Measurements from ENCODE around the gene NEDD4. TPM values are rescaled to one million over a fixed set of nuclear protein-coding genes. Genes with fewer than 3 reads are reported as not detected.
A peak's percentile ranks its signal among the peaks of the same experiment; 100 is the strongest.

The NEDD4 gene
- polyA plus RNA-seq, 1 of the 3 experiments (the other 2 are of a cell fraction) = 12.9 TPM

DNA sequence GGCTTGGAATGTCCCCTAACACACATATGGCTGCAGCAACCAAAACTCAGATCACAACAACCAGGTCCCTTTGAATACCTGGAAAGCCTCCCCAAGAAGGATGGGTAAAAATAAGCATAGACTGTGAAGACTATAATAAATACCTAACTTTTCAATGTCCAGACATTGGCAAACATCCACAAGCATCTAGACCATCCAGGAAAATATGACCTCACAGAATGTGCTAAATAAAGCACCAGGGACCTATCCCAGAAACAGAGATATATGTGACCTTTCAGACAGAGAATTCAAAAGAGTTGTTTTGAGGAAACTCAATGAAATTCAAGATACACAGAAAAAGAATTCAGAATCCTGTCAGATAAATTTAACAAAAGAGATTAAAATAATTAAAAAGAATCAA is 109.2 kb downstream of the NEDD4 start:
- Histone ChIP-seq H3K27ac (ENCODE audit: low read depth in 2 of 2, low read length in 1 of 2) (no peak overlapping the region), H3K9me2 (no peaks in the 10 kb centered on the region), H3K4me1 (ENCODE audit: control insufficient read depth in 1 of 2, insufficient read depth in 2 of 2, low read depth in 1 of 2, low read length in 1 of 2) (no peaks in the 10 kb centered on the region; a peak in 1 of 4 replicates), H2AFZ (ENCODE audit: low read depth) (no peak overlapping the region), H3K79me2 (ENCODE audit: insufficient read depth) (peaks cover 81% of the 10 kb centered on the region; the same call in 1 of the 2 replicates), H3K9ac (no peak overlapping the region), H3K27me3 (ENCODE audit: insufficient read depth) (no peaks in the 10 kb centered on the region), H3K36me3 (replicated peaks in 1 of 2; ENCODE audit: control insufficient read depth in 1 of 2, insufficient read depth in 2 of 2, low read length in 1 of 2) (peaks cover 0 to 14% of the 10 kb centered on the region in 2 experiments), H3K4me3 (ENCODE audit: low read depth in 2 of 2, low read length in 1 of 2) (no peak overlapping the region), H3F3A (replicated peaks; ENCODE audit: insufficient read depth) (peaks cover 8% of the 10 kb centered on the region), H3K4me2 (no peak overlapping the region; the same call in 1 of the 2 replicates), H3K9me3 (peaks cover 10% of the 10 kb centered on the region; the same call in 1 of the 2 replicates), H4K20me1 (ENCODE audit: insufficient read depth) (0 out of 2 replicates have a peak, but pooled peaks cover 4% of the 10 kb centered on the region)
- no peak for TF ChIP-seq YY1 (IDR thresholded peaks at IDR 0.05; ENCODE audit: low read depth)
- TF ChIP-seq FOXJ3 (CRISPR knock-in tag; IDR thresholded peaks at IDR 0.05) = no peak
- no peak for TF ChIP-seq SIN3A (IDR thresholded peaks at IDR 0.05; ENCODE audit: borderline replicate concordance, low read depth, low read length)
- no peak for TF ChIP-seq RFX5 (IDR thresholded peaks at IDR 0.05; ENCODE audit: low read length)
- no peak for TF ChIP-seq RAD21 (IDR thresholded peaks at IDR 0.05; ENCODE audit: low read length)
- TF ChIP-seq NRF1 (IDR thresholded peaks at IDR 0.05; ENCODE audit: low read depth, low read length) = no peak
- no peak for TF ChIP-seq GABPA (IDR thresholded peaks at IDR 0.05; ENCODE audit: low read depth)
- no peak for TF ChIP-seq RCOR1 (IDR thresholded peaks at IDR 0.05; ENCODE audit: low read length)
- TF ChIP-seq CTCF (IDR thresholded peaks at IDR 0.05) = no peak
- no peak for TF ChIP-seq FOXM1 (IDR thresholded peaks at IDR 0.05; ENCODE audit: low read depth)
- TF ChIP-seq, protein P1, sequence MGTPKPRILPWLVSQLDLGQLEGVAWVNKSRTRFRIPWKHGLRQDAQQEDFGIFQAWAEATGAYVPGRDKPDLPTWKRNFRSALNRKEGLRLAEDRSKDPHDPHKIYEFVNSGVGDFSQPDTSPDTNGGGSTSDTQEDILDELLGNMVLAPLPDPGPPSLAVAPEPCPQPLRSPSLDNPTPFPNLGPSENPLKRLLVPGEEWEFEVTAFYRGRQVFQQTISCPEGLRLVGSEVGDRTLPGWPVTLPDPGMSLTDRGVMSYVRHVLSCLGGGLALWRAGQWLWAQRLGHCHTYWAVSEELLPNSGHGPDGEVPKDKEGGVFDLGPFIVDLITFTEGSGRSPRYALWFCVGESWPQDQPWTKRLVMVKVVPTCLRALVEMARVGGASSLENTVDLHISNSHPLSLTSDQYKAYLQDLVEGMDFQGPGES (IDR thresholded peaks at IDR 0.05; ENCODE audit: low read depth, low read length) = no peak
- no peak for DNase-seq
- ChIA-PET CTCF (interaction anchor here (0.9 kb wide), 1 partner anchor 10 kb away, joined by 3 read pairs; no protein-coding TSS in a partner anchor), POLR2A (no interaction called here)

GRCh38 chr15:55879181-55879580 is 114.2 kb downstream of the NEDD4 start:
- TF ChIP-seq CTCF (IDR thresholded peaks at IDR 0.05) = no peak
- TF ChIP-seq POLR2AphosphoS5 (IDR thresholded peaks at IDR 0.05; ENCODE audit: low read depth, low read length) = no peak
- no peak for TF ChIP-seq SMC3 (IDR thresholded peaks at IDR 0.05; ENCODE audit: low read depth, low read length)
- TF ChIP-seq, protein P2, sequence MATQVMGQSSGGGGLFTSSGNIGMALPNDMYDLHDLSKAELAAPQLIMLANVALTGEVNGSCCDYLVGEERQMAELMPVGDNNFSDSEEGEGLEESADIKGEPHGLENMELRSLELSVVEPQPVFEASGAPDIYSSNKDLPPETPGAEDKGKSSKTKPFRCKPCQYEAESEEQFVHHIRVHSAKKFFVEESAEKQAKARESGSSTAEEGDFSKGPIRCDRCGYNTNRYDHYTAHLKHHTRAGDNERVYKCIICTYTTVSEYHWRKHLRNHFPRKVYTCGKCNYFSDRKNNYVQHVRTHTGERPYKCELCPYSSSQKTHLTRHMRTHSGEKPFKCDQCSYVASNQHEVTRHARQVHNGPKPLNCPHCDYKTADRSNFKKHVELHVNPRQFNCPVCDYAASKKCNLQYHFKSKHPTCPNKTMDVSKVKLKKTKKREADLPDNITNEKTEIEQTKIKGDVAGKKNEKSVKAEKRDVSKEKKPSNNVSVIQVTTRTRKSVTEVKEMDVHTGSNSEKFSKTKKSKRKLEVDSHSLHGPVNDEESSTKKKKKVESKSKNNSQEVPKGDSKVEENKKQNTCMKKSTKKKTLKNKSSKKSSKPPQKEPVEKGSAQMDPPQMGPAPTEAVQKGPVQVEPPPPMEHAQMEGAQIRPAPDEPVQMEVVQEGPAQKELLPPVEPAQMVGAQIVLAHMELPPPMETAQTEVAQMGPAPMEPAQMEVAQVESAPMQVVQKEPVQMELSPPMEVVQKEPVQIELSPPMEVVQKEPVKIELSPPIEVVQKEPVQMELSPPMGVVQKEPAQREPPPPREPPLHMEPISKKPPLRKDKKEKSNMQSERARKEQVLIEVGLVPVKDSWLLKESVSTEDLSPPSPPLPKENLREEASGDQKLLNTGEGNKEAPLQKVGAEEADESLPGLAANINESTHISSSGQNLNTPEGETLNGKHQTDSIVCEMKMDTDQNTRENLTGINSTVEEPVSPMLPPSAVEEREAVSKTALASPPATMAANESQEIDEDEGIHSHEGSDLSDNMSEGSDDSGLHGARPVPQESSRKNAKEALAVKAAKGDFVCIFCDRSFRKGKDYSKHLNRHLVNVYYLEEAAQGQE (IDR thresholded peaks at IDR 0.05; ENCODE audit: low read depth, low read length) = no peak
- TF ChIP-seq, protein P3, sequence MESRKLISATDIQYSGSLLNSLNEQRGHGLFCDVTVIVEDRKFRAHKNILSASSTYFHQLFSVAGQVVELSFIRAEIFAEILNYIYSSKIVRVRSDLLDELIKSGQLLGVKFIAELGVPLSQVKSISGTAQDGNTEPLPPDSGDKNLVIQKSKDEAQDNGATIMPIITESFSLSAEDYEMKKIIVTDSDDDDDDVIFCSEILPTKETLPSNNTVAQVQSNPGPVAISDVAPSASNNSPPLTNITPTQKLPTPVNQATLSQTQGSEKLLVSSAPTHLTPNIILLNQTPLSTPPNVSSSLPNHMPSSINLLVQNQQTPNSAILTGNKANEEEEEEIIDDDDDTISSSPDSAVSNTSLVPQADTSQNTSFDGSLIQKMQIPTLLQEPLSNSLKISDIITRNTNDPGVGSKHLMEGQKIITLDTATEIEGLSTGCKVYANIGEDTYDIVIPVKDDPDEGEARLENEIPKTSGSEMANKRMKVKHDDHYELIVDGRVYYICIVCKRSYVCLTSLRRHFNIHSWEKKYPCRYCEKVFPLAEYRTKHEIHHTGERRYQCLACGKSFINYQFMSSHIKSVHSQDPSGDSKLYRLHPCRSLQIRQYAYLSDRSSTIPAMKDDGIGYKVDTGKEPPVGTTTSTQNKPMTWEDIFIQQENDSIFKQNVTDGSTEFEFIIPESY (IDR thresholded peaks at IDR 0.05; ENCODE audit: borderline replicate concordance, low read depth) = no peak
- DNase-seq = no peak
- Histone ChIP-seq H3K4me1 (ENCODE audit: control insufficient read depth in 1 of 2, insufficient read depth in 2 of 2, low read depth in 1 of 2, low read length in 1 of 2) (no peaks in the 10 kb centered on the region), H2AFZ (ENCODE audit: low read depth) (no peak overlapping the region), H3K9me3 (no peaks in the 10 kb centered on the region), H3K4me3 (ENCODE audit: low read depth in 2 of 2, low read length in 1 of 2) (no peak overlapping the region), H3K27me3 (ENCODE audit: insufficient read depth) (no peaks in the 10 kb centered on the region), H3K9ac (no peak overlapping the region), H3K9me2 (no peaks in the 10 kb centered on the region), H3K36me3 (replicated peaks in 1 of 2; ENCODE audit: control insufficient read depth in 1 of 2, insufficient read depth in 2 of 2, low read length in 1 of 2) (peaks cover 0 to 10% of the 10 kb centered on the region in 2 experiments), H3F3A (replicated peaks; ENCODE audit: insufficient read depth) (peaks cover 7% of the 10 kb centered on the region), H3K79me2 (ENCODE audit: insufficient read depth) (peaks cover 56% of the 10 kb centered on the region), H3K27ac (ENCODE audit: low read depth in 2 of 2, low read length in 1 of 2) (peak overlapping the region in 1 of 2 experiments; percentile 7; a peak in 1 of 4 replicates), H3K4me2 (no peak overlapping the region), H4K20me1 (ENCODE audit: insufficient read depth) (no peaks in the 10 kb centered on the region)
- CTCF ChIA-PET = no interaction called here
- POLR2A ChIA-PET = no interaction called here
